Breast epithelium (tissue), 3 donors: ENCODE measurements around the gene GNA12.

ENCODE experiments used
- POLR2A ChIP-seq: fragments of 450-650 bp; IDR thresholded peaks from one replicate; pipeline ENCODE4 v1.6.1; 2016; ENCODE audit warnings: antibody characterized with exemption, mild to moderate bottlenecking, moderate library complexity
- TF ChIP-seq, protein P1 (sequence below), 3 donors: fragments of 450-650 bp; IDR thresholded peaks; one replicate each; pipeline ENCODE4 v1.5.1; 2016 to 2017; ENCODE audit warnings: antibody characterized with exemption in 3 of 3, mild to moderate bottlenecking in 3 of 3, moderate library complexity in 3 of 3

DNA sequence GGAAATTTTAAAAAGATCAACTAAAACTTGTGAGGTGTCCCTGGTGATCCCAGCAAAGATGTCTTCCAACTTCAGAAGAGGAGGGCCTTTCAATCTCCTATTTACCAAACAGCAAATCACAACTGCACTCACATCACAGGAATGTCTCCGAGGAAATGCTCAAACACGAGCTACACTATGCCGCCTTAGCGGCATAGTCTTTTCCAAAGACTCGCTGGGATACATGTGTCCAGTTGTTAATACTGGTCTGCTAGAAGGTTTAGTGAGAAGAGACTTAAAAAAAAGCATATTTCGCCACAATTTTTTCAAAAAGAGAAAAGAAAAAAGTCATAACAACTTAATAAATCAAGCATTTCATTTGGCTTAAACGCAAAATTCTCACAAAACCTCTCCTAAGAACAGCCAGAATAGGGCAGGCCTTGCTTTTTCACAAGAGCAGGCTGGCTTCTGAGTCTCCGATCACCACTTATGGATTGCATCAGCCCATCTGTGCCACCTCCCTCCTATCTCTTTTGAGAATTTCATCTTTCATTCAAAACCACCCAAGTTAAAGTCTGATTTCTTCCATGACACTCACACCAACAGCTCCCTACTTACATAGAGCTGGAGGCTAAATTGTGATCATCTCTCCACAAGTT, 66.1 kb downstream of the GNA12 start:
- TF ChIP-seq, protein P1, sequence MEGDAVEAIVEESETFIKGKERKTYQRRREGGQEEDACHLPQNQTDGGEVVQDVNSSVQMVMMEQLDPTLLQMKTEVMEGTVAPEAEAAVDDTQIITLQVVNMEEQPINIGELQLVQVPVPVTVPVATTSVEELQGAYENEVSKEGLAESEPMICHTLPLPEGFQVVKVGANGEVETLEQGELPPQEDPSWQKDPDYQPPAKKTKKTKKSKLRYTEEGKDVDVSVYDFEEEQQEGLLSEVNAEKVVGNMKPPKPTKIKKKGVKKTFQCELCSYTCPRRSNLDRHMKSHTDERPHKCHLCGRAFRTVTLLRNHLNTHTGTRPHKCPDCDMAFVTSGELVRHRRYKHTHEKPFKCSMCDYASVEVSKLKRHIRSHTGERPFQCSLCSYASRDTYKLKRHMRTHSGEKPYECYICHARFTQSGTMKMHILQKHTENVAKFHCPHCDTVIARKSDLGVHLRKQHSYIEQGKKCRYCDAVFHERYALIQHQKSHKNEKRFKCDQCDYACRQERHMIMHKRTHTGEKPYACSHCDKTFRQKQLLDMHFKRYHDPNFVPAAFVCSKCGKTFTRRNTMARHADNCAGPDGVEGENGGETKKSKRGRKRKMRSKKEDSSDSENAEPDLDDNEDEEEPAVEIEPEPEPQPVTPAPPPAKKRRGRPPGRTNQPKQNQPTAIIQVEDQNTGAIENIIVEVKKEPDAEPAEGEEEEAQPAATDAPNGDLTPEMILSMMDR (IDR thresholded peaks at IDR 0.05), result no peak
- no peak for TF ChIP-seq POLR2A
